Astrocyte of the cerebellum (primary cell): Measurements from ENCODE around the gene PBX3.

Experiments used
- DNase-seq: peaks from one replicate; pipeline ENCODE4 v3.0.0-alpha.2; 2011; ENCODE audit warnings: low read depth
- H3K4me3 ChIP-seq: 2 replicates; pipeline ENCODE4 v1.5.1; 2011; ENCODE audit warnings: mild to moderate bottlenecking, low read depth, low read length, moderate library complexity
- CTCF ChIP-seq: IDR thresholded peaks from 2 replicates; pipeline ENCODE4 v1.5.1; 2012; ENCODE audit warnings: low read length, low read depth, moderate library complexity, mild to moderate bottlenecking; ENCODE audit errors: missing control alignments
- in situ Hi-C: cut with HindIII; loops from 2 replicates; pipeline ENCODE4 v1.10.0; 2017; ENCODE audit warnings: low sequenced_read_pairs

PBX3 gene

GRCh38 chr9:125852386-125852785 lies 105.2 kb downstream of the PBX3 start:
- no peak for DNase-seq
- in situ Hi-C loops = no loop called here

GRCh38 chr9:125854553-125855275 lies 107.5 kb downstream of the PBX3 start:
- TF ChIP-seq CTCF = no peak
- H3K4me3 ChIP-seq = no peak overlapping the region
- no peak for DNase-seq
- in situ Hi-C loops = no loop called here

More at GRCh38 chr9:125852386-125852785, 105.2 kb downstream of the PBX3 start:
- no peak overlapping the region for H3K4me3 ChIP-seq
- TF ChIP-seq CTCF = no peak

GRCh38 chr9:125856331-125856730 lies 109.2 kb downstream of the PBX3 start:
- in situ Hi-C loops = no loop called here
- no peak for TF ChIP-seq CTCF
- H3K4me3 ChIP-seq = no peak overlapping the region
- DNase-seq = no peak

- no peak for DNase-seq
- H3K4me3 ChIP-seq = no peak overlapping the region
- in situ Hi-C loops = no loop called here
- no peak for TF ChIP-seq CTCF
Measured at GRCh38 chr9:125861405-125862058, 114.4 kb downstream of the PBX3 start.

- no peak for DNase-seq
- in situ Hi-C loops = no loop called here
- no peak for TF ChIP-seq CTCF
- H3K4me3 ChIP-seq = no peak overlapping the region
Measured at GRCh38 chr9:125863923-125864322, 116.8 kb downstream of the PBX3 start.

GRCh38 chr9:125867751-125868415 lies 120.7 kb downstream of the PBX3 start:
- no peak for DNase-seq
- in situ Hi-C loops = no loop called here
- no peak overlapping the region for H3K4me3 ChIP-seq
- no peak for TF ChIP-seq CTCF
